ENCODE results near the gene TEC.

TEC gene

GRCh38 chr4:48252313-48252712 lies 17.3 kb downstream of the TEC start:
- ChIA-PET POLR2A (ENCODE audit: low non-redundant PET) (no interaction called here), CTCF (interaction anchor here (0.5 kb wide), 1 partner anchor 294 kb away, joined by 3 read pairs; no protein-coding TSS in a partner anchor)
- no peak for TF ChIP-seq CTCF (conservative IDR thresholded peaks at IDR 0.05; ENCODE audit: low read depth)
- DNase-seq (ENCODE audit: low spot score) = no peak
- H3K27ac ChIP-seq = no peak overlapping the region

GRCh38 chr4:48250980-48251379 lies 18.7 kb downstream of the TEC start:
- H3K27ac ChIP-seq = no peak overlapping the region
- no peak for DNase-seq (ENCODE audit: low spot score)
- no peak for TF ChIP-seq CTCF (conservative IDR thresholded peaks at IDR 0.05; ENCODE audit: low read depth)
- POLR2A ChIA-PET (ENCODE audit: low non-redundant PET) = no interaction called here
- CTCF ChIA-PET = interaction anchor here (0.7 kb wide), 1 partner anchor 455 kb away, joined by 3 read pairs; no protein-coding TSS in a partner anchor

- H3K27ac ChIP-seq = no peak overlapping the region
- ChIA-PET POLR2A (ENCODE audit: low non-redundant PET) (no interaction called here), CTCF (interaction anchor here (0.7 kb wide), 2 partner anchors 53 to 454 kb away, joined by 3 to 4 read pairs; no protein-coding TSS in a partner anchor)
- TF ChIP-seq CTCF (conservative IDR thresholded peaks at IDR 0.05; ENCODE audit: low read depth) = no peak
- no peak for DNase-seq (ENCODE audit: low spot score)
These were observed 19.3 kb downstream of the TEC start for GRCh38 chr4:48250343-48250742.

- ChIA-PET POLR2A (ENCODE audit: low non-redundant PET) (no interaction called here), CTCF (no interaction called here)
- H3K27ac ChIP-seq = no peak overlapping the region
- no peak for TF ChIP-seq CTCF (conservative IDR thresholded peaks at IDR 0.05; ENCODE audit: low read depth)
- DNase-seq (ENCODE audit: low spot score) = no peak
These were observed 20.3 kb downstream of the TEC start for GRCh38 chr4:48249378-48249777.

GRCh38 chr4:48248559-48248953 lies 21.1 kb downstream of the TEC start:
- DNase-seq (ENCODE audit: low spot score) = no peak
- H3K27ac ChIP-seq = no peak overlapping the region
- CTCF ChIA-PET = no interaction called here
- POLR2A ChIA-PET (ENCODE audit: low non-redundant PET) = no interaction called here
- TF ChIP-seq CTCF (conservative IDR thresholded peaks at IDR 0.05; ENCODE audit: low read depth) = no peak

GRCh38 chr4:48247878-48248558 lies 21.6 kb downstream of the TEC start:
- TF ChIP-seq CTCF (conservative IDR thresholded peaks at IDR 0.05; ENCODE audit: low read depth) = no peak
- no peak overlapping the region for H3K27ac ChIP-seq
- ChIA-PET CTCF (no interaction called here), POLR2A (ENCODE audit: low non-redundant PET) (no interaction called here)
- no peak for DNase-seq (ENCODE audit: low spot score)

Data from RWPE1 (cell line).